Heart right ventricle (tissue), 16 donors: ENCODE data around the gene ABR. TPM values are rescaled to one million over a fixed set of nuclear protein-coding genes. Genes with fewer than 3 reads are reported as not detected.

Source experiments
- ATAC-seq, 8 donors: fragments of 200-7000 bp; cut with Tn5 transposase; one replicate each; pipeline ENCODE4 v1.9.1; 2020; ENCODE audit warnings: mild to moderate bottlenecking in 8 of 8, moderate library complexity in 8 of 8, moderate number of reproducible peaks in 1 of 8
- DNase-seq, 2 donors: peaks; one replicate each; pipeline ENCODE4 v3.0.0-alpha.2; 2020
- H3K27ac ChIP-seq, 10 donors: fragments of 200-600 bp; sonication (generic) in 2 of 10; one replicate each; pipeline versions ENCODE4 v1.5.0 to v1.8.0; 2020 to 2022; ENCODE audit warnings: mild to moderate bottlenecking in 3 of 10
- H3K27me3 ChIP-seq, 7 donors: fragments of 200-600 bp; one replicate each; pipeline ENCODE4 v1.8.0; 2021 to 2022; ENCODE audit warnings: mild to moderate bottlenecking in 2 of 7
- H3K36me3 ChIP-seq, 9 donors: fragments of 200-600 bp; sonication (generic) in 1 of 9; one replicate each; pipeline versions ENCODE4 v1.5.0 to v1.8.0; 2020 to 2022; ENCODE audit warnings: mild to moderate bottlenecking in 2 of 9
- H3K4me1 ChIP-seq, 9 donors: fragments of 200-600 bp; sonication (generic) in 1 of 9; one replicate each; pipeline versions ENCODE4 v1.5.0 to v1.8.0; 2020 to 2022; ENCODE audit warnings: mild to moderate bottlenecking in 4 of 9
- H3K4me3 ChIP-seq, 10 donors: fragments of 200-600 bp; sonication (generic) in 2 of 10; one replicate each; pipeline versions ENCODE4 v1.5.0 to v1.8.0; 2020 to 2022; ENCODE audit warnings: mild to moderate bottlenecking in 7 of 10, moderate library complexity in 2 of 10
- H3K9me3 ChIP-seq, 11 donors: fragments of 200-600 bp in 10 of 11; sonication (generic) in 2 of 11; one replicate each; pipeline versions ENCODE4 v1.5.0 to v1.8.0; 2013 to 2022; ENCODE audit warnings: mild to moderate bottlenecking in 2 of 11, control low read depth in 1 of 11, moderate library complexity in 1 of 11
- CTCF ChIP-seq, 9 donors: fragments of 200-600 bp; sonication (generic) in 2 of 9; IDR thresholded peaks; one replicate each; pipeline versions ENCODE4 v1.5.0 to v1.8.0; 2021 to 2022; ENCODE audit warnings: antibody characterized with exemption in 9 of 9, mild to moderate bottlenecking in 5 of 9, moderate library complexity in 1 of 9
- WGBS, 2 donors: extraction: QIAGEN DNeasy Blood & Tissue Kit; methylation state at CpG; one replicate each; pipeline ENCODE4 v1.1.7; 2013; ENCODE audit warnings: inconsistent platforms in 1 of 2; 5-methylcytosine and 5-hydroxymethylcytosine counted together
- intact Hi-C, 10 donors: fragments of 100-400 bp; cut with DNase I; formaldehyde crosslinking; loops; one replicate each; pipeline versions ENCODE4 v1.11.1 to v1.14.2; 2022
- polyA plus RNA-seq, 2 donors: library from polyadenylated mRNA; stranded (reverse); fragments of 200-250 nt; gene quantifications; one replicate each; pipeline ENCODE4 v1.2.3, GENCODE V29; 2013
- total RNA-seq, 10 donors: library from RNA; stranded (reverse); fragmentation: NEBNext Ultra II Directional in 3 of 10; extraction: Animal tissue kit (Norgen Biotek cat#: 25700) in 3 of 10; gene quantifications; one replicate each; pipeline versions ENCODE4 v1.2.1 to v1.2.4, GENCODE V29; 2021 to 2023
- donor health status: Arrhythmogenic right ventricular cardiomyopathy.
- donor health status: ischemic (EF 13 %, LVEDD 7.1; RV severe dilation, severe dysfunction).
- donor health status: healthy with polysubstance abuse.
- donor health status: DM: no; HTN: yes; CAD: no.
- donor health status: DM: no; HTN: no; CAD: no.
- donor health status: ischemic (EF 25% LVEDD 6.9; RV normal size, moderate dysfunction).
- donor health status: ischemic (EF 25% LVEDD 5.7; RV mildly dilated, moderate dysfunction).
- donor health status: healthy.
- donor health status: DM: yes; HTN: yes; CAD: no.
- donor health status: Ischemic cardiomyopathy.
- donor health status: ischemic (EF 35%, LVEDD 5.7; RV mildly dilated, moderate dysfunction).
- donor health status: nonischemic (EF 11% LVEDD 7.7; RV severe dilation, severe dysfunction).
- donor health status: DM: yes; HTN: yes; CAD: no.
- donor health status: PGD.
- donor health status: ischemic (EF 29% LVEDD 5.4; RV normal size, mild dysfunction).
- donor health status: nonischemic (EF 23%, LVEDD 6.1; RV moderate dilation, normal function).

ABR gene
- total and polyA plus RNA-seq, 12 donors: 49.1 to 173 (median 143) TPM

- Histone ChIP-seq H3K4me1 (peaks cover 30 to 81% (median 71%) of the 10 kb centered on the region in 9 donors), H3K9me3 (no peaks in the 10 kb centered on the region), H3K36me3 (peaks cover 0 to 38% (median 6%) of the 10 kb centered on the region in 9 donors), H3K27ac (peak overlapping the region in 3 of 10 donors; percentile 10 to 49 (median 31)), H3K27me3 (no peaks in the 10 kb centered on the region), H3K4me3 (no peak overlapping the region)
- no peak for TF ChIP-seq CTCF (IDR thresholded peaks at IDR 0.05)
- DNase-seq: no peak
- ATAC-seq: no peak
- intact Hi-C loops: no loop called here
- WGBS, 2 donors: 80 to 87% methylated on average over 30 of the region's 30 CpGs
These were observed 153.8 kb downstream of the ABR start for GRCh38 chr17:1025733-1026598.

- no peak overlapping the region for H3K27ac ChIP-seq
- ATAC-seq (no peak), DNase-seq (no peak)
- peaks cover 0 to 46% (median 6%) of the 10 kb centered on the region in 9 donors for H3K36me3 ChIP-seq
- intact Hi-C loops: no loop called here
- peaks cover 24 to 81% (median 69%) of the 10 kb centered on the region in 9 donors for H3K4me1 ChIP-seq
- H3K9me3 ChIP-seq: no peaks in the 10 kb centered on the region
- no peak overlapping the region for H3K4me3 ChIP-seq
- TF ChIP-seq CTCF (IDR thresholded peaks at IDR 0.05): no peak
- H3K27me3 ChIP-seq: no peaks in the 10 kb centered on the region
- WGBS, 2 donors: 92% methylated on average over 27 of the region's 27 CpGs
These were observed 155.7 kb downstream of the ABR start for GRCh38 chr17:1024076-1024475.

GRCh38 chr17:1022278-1023024 is 157.3 kb downstream of the ABR start:
- Histone ChIP-seq H3K27me3 (no peaks in the 10 kb centered on the region), H3K27ac (peak overlapping the region; percentile 52 to 90 (median 79)), H3K4me1 (peaks cover 22 to 81% (median 71%) of the 10 kb centered on the region in 9 donors), H3K36me3 (peaks cover 0 to 44% (median 6%) of the 10 kb centered on the region in 9 donors), H3K9me3 (no peaks in the 10 kb centered on the region), H3K4me3 (no peak overlapping the region)
- peak in 1 of 9 donors; percentile 7 for TF ChIP-seq CTCF (IDR thresholded peaks at IDR 0.05)
- ATAC-seq (peak; percentile 44 to 73 (median 53)), DNase-seq (peak; percentile 66 to 81)
- intact Hi-C loops: no loop called here
- 39 to 62% methylated on average over 32 of the region's 32 CpGs for WGBS, 2 donors

- no peak overlapping the region for H3K4me3 ChIP-seq
- peaks cover 22 to 79% (median 58%) of the 10 kb centered on the region in 9 donors for H3K4me1 ChIP-seq
- intact Hi-C loops: no loop called here
- peak overlapping the region in 8 of 10 donors; percentile 60 to 97 (median 88) for H3K27ac ChIP-seq
- ATAC-seq (no peak), DNase-seq (no peak)
- peaks cover 0 to 44% (median 3%) of the 10 kb centered on the region in 9 donors for H3K36me3 ChIP-seq
- TF ChIP-seq CTCF (IDR thresholded peaks at IDR 0.05): no peak
- WGBS, 2 donors: 85 to 88% methylated on average over 17 of the region's 17 CpGs
- no peaks in the 10 kb centered on the region for H3K9me3 ChIP-seq
- H3K27me3 ChIP-seq: no peaks in the 10 kb centered on the region
These were observed 158.6 kb downstream of the ABR start for GRCh38 chr17:1021147-1021546.
